ENCODE results near the gene POLR2H.

- TF ChIP-seq CTCF (conservative IDR thresholded peaks at IDR 0.05 in 1 of 2, IDR thresholded peaks at IDR 0.05 in 1 of 2; ENCODE audit: extremely low read depth in 1 of 2, insufficient read depth in 1 of 2, low read depth in 1 of 2, low read length in 2 of 2) (no peak), EZH2 (IDR thresholded peaks at IDR 0.05; ENCODE audit: borderline replicate concordance, low read length) (no peak)
Measured at GRCh38 chr3:184346480-184347190, 14.9 kb upstream of the POLR2H start.
